Choroid plexus epithelial cell (primary cell): ENCODE measurements around the gene SELENOP.
"Not testable (repeated sequence)": the region's sequence is repeated elsewhere in the genome, so short reads cannot be mapped to it uniquely, and the experiment has no call there.

Source experiments
- DNase-seq: peaks from one replicate; pipeline ENCODE4 v3.0.0-alpha.2; 2010; ENCODE audit warnings: low read depth
- H3K4me3 ChIP-seq: 2 replicates; pipeline ENCODE4 v1.5.1; 2011; ENCODE audit warnings: low read depth, mild to moderate bottlenecking, control low read depth, low read length, moderate library complexity
- TF ChIP-seq, protein P1 (sequence below): conservative IDR thresholded peaks from 2 replicates; pipeline ENCODE4 v1.5.1; 2011; ENCODE audit warnings: low read depth, mild to moderate bottlenecking, control low read depth, inconsistent platforms, low read length, moderate library complexity

SELENOP gene

DNA sequence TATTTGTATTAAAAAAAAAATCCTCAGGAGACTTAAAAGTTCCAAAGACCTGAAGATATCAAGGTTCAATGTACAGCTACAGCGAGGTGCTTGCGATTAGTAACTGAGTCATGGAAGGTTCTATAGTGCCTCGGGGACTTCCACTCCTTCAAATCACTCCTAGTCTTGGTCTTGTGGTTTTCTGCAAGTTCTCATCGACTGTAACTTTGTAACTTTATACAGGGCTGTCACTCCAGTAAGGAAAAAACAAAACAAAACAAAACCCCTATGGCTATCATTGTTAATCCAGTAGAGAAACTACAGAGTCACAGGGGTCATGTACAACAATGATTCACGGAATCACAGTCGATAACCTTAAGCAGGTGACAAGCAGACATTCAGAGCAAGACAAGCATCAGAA, 39.8 kb upstream of the SELENOP start:
- H3K4me3 ChIP-seq: no peak overlapping the region
- TF ChIP-seq, protein P1, sequence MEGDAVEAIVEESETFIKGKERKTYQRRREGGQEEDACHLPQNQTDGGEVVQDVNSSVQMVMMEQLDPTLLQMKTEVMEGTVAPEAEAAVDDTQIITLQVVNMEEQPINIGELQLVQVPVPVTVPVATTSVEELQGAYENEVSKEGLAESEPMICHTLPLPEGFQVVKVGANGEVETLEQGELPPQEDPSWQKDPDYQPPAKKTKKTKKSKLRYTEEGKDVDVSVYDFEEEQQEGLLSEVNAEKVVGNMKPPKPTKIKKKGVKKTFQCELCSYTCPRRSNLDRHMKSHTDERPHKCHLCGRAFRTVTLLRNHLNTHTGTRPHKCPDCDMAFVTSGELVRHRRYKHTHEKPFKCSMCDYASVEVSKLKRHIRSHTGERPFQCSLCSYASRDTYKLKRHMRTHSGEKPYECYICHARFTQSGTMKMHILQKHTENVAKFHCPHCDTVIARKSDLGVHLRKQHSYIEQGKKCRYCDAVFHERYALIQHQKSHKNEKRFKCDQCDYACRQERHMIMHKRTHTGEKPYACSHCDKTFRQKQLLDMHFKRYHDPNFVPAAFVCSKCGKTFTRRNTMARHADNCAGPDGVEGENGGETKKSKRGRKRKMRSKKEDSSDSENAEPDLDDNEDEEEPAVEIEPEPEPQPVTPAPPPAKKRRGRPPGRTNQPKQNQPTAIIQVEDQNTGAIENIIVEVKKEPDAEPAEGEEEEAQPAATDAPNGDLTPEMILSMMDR: no peak

DNA sequence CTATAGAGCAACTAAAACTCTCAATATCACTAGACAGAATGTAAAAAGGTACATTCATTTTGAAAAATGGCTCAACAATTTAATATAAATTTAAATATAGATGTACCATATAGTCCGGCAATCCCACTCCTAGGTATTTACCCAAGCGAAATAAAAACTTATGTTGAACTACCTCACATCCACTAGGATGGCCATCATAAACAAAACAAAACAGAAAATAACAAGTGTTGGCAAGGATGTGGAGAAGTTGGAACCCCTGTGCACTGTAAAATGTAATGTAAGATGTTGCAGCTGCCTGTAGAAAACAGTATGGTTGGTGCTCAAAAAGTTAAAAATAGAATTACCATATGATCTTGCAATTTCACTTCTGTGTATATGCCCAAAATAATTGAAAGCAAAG, 36.9 kb upstream of the SELENOP start:
- TF ChIP-seq, protein P1: no peak
- no peak overlapping the region for H3K4me3 ChIP-seq
- no peak for DNase-seq

More for the DNA sequence above, 39.8 kb upstream of the SELENOP start:
- no peak for DNase-seq

DNA sequence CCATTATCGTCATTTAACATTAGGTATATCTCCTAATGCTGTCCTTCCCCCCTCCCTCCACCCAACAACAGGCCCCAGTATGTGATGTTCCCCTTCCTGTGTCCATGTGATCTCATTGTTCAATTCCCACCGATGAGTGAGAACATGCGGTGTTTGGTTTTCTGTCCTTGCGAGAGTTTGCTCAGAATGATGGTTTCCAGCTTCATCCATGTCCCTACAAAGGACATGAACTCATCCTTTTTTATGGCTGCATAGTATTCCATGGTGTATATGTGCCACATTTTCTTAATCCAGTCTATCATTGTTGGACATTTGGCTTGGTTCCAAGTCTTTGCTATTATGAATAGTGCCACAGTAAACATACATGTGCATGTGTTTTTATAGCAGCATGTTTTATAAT, 32.7 kb upstream of the SELENOP start:
- not testable (repeated sequence) for H3K4me3 ChIP-seq, DNase-seq

DNA sequence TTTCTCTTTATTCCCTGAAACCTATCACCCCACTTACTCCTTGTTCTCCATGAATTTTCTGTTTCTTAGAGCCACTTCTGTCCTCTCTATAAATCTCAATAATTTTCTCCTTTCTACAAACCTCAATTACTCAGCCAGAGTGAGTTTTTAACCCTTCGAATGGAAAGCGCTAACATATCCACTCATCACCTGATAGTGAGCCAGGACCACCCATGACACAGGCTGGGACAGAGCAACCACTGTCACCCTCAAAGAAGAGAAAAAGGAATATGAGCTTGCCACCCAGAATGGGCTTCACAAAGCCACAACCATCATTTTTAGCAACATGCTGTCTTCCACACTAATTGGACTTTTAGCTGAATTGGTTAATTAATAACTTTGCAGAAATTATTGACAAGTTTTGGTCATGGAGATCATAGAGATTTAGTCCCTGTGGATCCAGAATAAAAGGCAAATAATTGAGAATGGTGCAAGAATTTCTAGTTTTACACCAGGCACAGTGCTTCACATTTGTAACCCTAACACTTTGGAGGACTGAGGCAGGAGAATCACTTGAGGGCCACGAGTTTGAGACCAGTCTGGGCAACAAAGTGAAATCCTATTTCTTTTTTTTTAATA, 32.1 kb upstream of the SELENOP start:
- no peak for DNase-seq
- TF ChIP-seq, protein P1: no peak

DNA sequence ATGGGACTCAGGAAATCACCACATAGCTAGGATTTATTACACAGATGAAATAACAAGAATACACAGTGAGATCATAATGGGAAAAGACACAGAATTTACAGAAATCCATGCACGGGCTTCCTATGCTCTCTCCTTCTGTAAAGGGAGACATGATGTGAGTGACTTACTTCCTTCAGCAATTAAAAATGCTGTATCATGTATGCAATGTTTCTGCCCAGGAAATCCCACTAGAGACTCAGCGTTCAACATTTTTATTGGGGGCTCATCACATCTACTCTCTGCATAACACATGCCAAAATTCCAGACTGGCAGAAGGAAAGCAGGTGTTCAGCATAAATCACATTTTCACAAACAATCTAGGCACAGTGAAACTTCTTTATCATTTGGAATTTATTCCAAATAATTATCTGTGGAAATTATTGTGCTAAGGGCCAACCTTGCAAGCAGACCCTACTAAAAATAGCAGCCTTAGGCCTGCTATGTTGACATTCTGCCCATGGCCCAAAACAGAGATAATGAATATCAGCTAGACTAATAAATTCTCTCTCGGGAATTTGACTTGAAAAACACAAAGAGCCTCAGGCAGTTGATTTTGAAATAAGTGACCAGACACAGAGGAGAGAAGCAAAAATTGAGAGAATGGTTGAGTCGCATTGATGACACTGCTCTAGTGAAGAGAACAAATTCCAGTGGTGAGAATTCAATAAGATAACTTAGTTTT, 31.4 kb upstream of the SELENOP start:
- H3K4me3 ChIP-seq: no peak overlapping the region
- TF ChIP-seq, protein P1: no peak
- DNase-seq: no peak

More for the DNA sequence above, 32.1 kb upstream of the SELENOP start:
- no peak overlapping the region for H3K4me3 ChIP-seq

DNA sequence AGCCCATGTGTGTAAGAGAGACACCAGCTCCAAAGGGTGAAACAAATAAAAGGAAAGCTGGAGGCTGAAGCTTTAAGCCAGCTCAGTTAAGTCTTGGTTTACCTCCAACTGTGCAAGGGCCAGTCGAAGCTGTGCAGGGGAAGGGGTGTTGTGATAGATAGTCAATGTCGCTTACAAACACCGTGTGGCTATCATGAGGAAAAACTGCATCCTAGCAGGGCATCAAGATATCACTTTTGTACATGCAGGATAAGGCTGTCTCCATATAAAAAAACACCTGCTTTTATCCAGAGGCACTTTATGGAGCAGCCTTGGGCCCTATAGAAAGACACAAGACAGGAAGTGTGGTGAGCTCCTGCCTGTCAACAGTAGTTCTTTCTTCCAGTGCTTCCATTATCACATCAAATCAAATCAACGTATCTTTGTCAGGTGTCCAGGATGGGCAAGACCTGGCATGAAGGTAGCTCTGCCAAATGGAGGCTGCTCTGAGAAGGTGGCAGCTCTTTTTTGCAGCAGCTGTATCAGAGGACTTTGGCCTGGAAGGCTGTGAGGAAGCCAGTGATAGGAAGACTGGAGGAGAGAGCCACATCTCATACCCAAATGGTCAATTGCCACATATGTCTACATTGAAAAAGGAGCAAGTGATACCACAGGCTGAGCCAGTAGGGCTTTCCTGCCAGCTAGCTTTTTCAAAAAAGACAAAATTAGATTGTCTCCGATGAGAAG, 29.3 kb upstream of the SELENOP start:
- DNase-seq: peak; percentile 38
- TF ChIP-seq, protein P1: no peak
- no peak overlapping the region for H3K4me3 ChIP-seq

- H3K4me3 ChIP-seq: no peak overlapping the region
- peak; percentile 98 for DNase-seq
- TF ChIP-seq, protein P1: no peak
These were observed 28.6 kb upstream of the SELENOP start for GRCh38 chr5:42840269-42840668.
